HepG2 (cell line): ENCODE measurements around the gene SRCAP. TPM values are rescaled to one million over a fixed set of nuclear protein-coding genes. Genes with fewer than 3 reads are reported as not detected.

Experiments
- ARHGAP35 ChIP-seq: sonication (generic); formaldehyde crosslinking; IDR thresholded peaks from 2 replicates; pipeline ENCODE4 v1.9.0; 2022; ENCODE audit warnings: mild to moderate bottlenecking, inconsistent platforms, moderate library complexity, missing genetic modification reagents, borderline replicate concordance
- ARID3A ChIP-seq: IDR thresholded peaks from 2 replicates; pipeline ENCODE4 v1.6.1; 2012; ENCODE audit warnings: low read depth, low read length, improper control_type of control experiment
- ATF7 ChIP-seq, 2 experiments: fragments of 450-650 bp in 1 of 2; sonication (generic) in 1 of 2; formaldehyde crosslinking in 1 of 2; IDR thresholded peaks; 2 replicates each; pipeline versions ENCODE4 v1.4.0 to v1.6.1; 2016 to 2020; ENCODE audit warnings: antibody characterized with exemption in 1 of 2, mild to moderate bottlenecking in 1 of 2, missing genetic modification reagents in 1 of 2
- ATF7-NPFF ChIP-seq: sonication (generic); formaldehyde crosslinking; IDR thresholded peaks from 2 replicates; pipeline ENCODE4 v1.8.1; 2023; ENCODE audit warnings: mild to moderate bottlenecking, low read depth, missing genetic modification reagents, moderate library complexity
- CC2D1A ChIP-seq: sonication (generic); formaldehyde crosslinking; IDR thresholded peaks from 2 replicates; pipeline ENCODE4 v1.8.1; 2023; ENCODE audit warnings: mild to moderate bottlenecking, missing genetic modification reagents
- FOXK1 ChIP-seq: sonication (generic); formaldehyde crosslinking; IDR thresholded peaks from 2 replicates; pipeline ENCODE4 v1.4.0; 2020; ENCODE audit warnings: low read depth, missing genetic modification reagents, borderline replicate concordance
- HES4 ChIP-seq: sonication (generic); formaldehyde crosslinking; IDR thresholded peaks from 2 replicates; pipeline ENCODE4 v1.9.0; 2021; ENCODE audit warnings: mild to moderate bottlenecking, missing genetic modification reagents, borderline replicate concordance
- HINFP ChIP-seq: sonication (generic); formaldehyde crosslinking; IDR thresholded peaks from 2 replicates; pipeline ENCODE4 v1.4.0; 2020; ENCODE audit warnings: low read depth, mild to moderate bottlenecking, missing genetic modification reagents
- HNF1B ChIP-seq: sonication (generic); formaldehyde crosslinking; IDR thresholded peaks from 2 replicates; pipeline ENCODE4 v1.5.1; 2020; ENCODE audit warnings: mild to moderate bottlenecking, moderate library complexity, missing genetic modification reagents
- MBD4 ChIP-seq: IDR thresholded peaks from 2 replicates; pipeline ENCODE4 v1.6.1; 2012; ENCODE audit warnings: low read length, inconsistent platforms, borderline replicate concordance
- MTF2 ChIP-seq: sonication (generic); formaldehyde crosslinking; IDR thresholded peaks from 2 replicates; pipeline ENCODE4 v1.5.0; 2020; ENCODE audit warnings: missing genetic modification reagents, borderline replicate concordance
- NFE2L1 ChIP-seq: sonication (generic); formaldehyde crosslinking; IDR thresholded peaks from 2 replicates; pipeline ENCODE4 v1.4.0; 2020; ENCODE audit warnings: missing genetic modification reagents, mild to moderate bottlenecking, borderline replicate concordance
- PRMT3 ChIP-seq: sonication (generic); formaldehyde crosslinking; IDR thresholded peaks from 2 replicates; pipeline ENCODE4 v1.8.1; 2022; ENCODE audit warnings: low read depth, mild to moderate bottlenecking, moderate library complexity, missing genetic modification reagents, borderline replicate concordance
- SOX6 ChIP-seq, 2 experiments: fragments of 450-650 bp in 1 of 2; sonication (generic) in 1 of 2; formaldehyde crosslinking in 1 of 2; IDR thresholded peaks; 2 replicates each; pipeline versions ENCODE4 v1.4.0 to v1.6.1; 2017 to 2020; ENCODE audit warnings: antibody characterized with exemption in 1 of 2, mild to moderate bottlenecking in 1 of 2, missing genetic modification reagents in 1 of 2
- TOE1 ChIP-seq: sonication (generic); formaldehyde crosslinking; IDR thresholded peaks from 2 replicates; pipeline ENCODE4 v1.4.0; 2020; ENCODE audit warnings: mild to moderate bottlenecking, missing genetic modification reagents
- ZFP36L2 ChIP-seq: sonication (generic); formaldehyde crosslinking; IDR thresholded peaks from 2 replicates; pipeline ENCODE4 v1.4.0; 2020; ENCODE audit warnings: missing genetic modification reagents
- ZNF224 ChIP-seq: sonication (generic); formaldehyde crosslinking; IDR thresholded peaks from 2 replicates; pipeline ENCODE4 v1.5.0; 2020; ENCODE audit warnings: mild to moderate bottlenecking, missing genetic modification reagents
- ZNF253 ChIP-seq: sonication (generic); formaldehyde crosslinking; IDR thresholded peaks from 2 replicates; pipeline ENCODE4 v1.8.0; 2022; ENCODE audit warnings: mild to moderate bottlenecking, missing genetic modification reagents, borderline replicate concordance
- ZNF530 ChIP-seq: sonication (generic); formaldehyde crosslinking; IDR thresholded peaks from 2 replicates; pipeline ENCODE4 v1.5.0; 2020; ENCODE audit warnings: low read depth, mild to moderate bottlenecking, missing genetic modification reagents
- ZNF547 ChIP-seq: sonication (generic); formaldehyde crosslinking; IDR thresholded peaks from 2 replicates; pipeline ENCODE4 v1.5.1; 2020; ENCODE audit warnings: mild to moderate bottlenecking, missing genetic modification reagents
- ZNF556 ChIP-seq: sonication (generic); formaldehyde crosslinking; IDR thresholded peaks from 2 replicates; pipeline ENCODE4 v1.4.0; 2020; ENCODE audit warnings: mild to moderate bottlenecking, missing genetic modification reagents, borderline replicate concordance
- ZNF614 ChIP-seq: IDR thresholded peaks from 2 replicates; pipeline ENCODE4 v1.6.1; 2018; ENCODE audit warnings: missing biosample characterization, missing genetic modification reagents, inconsistent platforms, borderline replicate concordance
- ZNF619 ChIP-seq: sonication (generic); formaldehyde crosslinking; IDR thresholded peaks from 2 replicates; pipeline ENCODE4 v1.4.0; 2020; ENCODE audit warnings: mild to moderate bottlenecking, missing genetic modification reagents
- polyA plus RNA-seq, 8 experiments: library from polyadenylated mRNA; depleted of rRNA in 3 of 8; stranded (reverse) in 7 of 8; unstranded in 1 of 8; fragments of >200 nt; fragmentation: Illumina TruSeq in 4 of 8; extraction: Trizol in 4 of 8; gene quantifications; 2 replicates each; pipeline versions ENCODE4 v1.2.1 to v1.2.3, GENCODE V29; 2011 to 2016; ENCODE audit warnings: low read depth in 4 of 8, missing spikeins in 1 of 8, mixed read lengths in 1 of 8; ENCODE audit not compliant: insufficient read depth in 1 of 8
- total RNA-seq, 5 experiments: library from RNA; depleted of rRNA; stranded (reverse); fragments of >200 nt; fragmentation: Illumina TruSeq; extraction: Trizol; gene quantifications; 2 replicates each; pipeline ENCODE4 v1.2.3, GENCODE V29; 2016; ENCODE audit warnings: low read depth in 1 of 5

The SRCAP gene
- total and polyA plus RNA-seq, 2 of the 13 experiments (the other 11 are each of a cell fraction or from before 2014, with no cell fraction given), result 4.9 to 9.0 TPM

- TF ChIP-seq HINFP (CRISPR knock-in tag), result peak; percentile 66
- peak; percentile 83; the same call in 1 of the 2 replicates for TF ChIP-seq HES4 (CRISPR knock-in tag)
- TF ChIP-seq ZNF556 (CRISPR knock-in tag), result peak; percentile 43
- TF ChIP-seq ZNF619 (CRISPR knock-in tag), result 0 out of 2 replicates have a peak, but pooled peaks have one; percentile 6
- peak; percentile 78; the same call in 1 of the 2 replicates for TF ChIP-seq MTF2 (CRISPR knock-in tag)
- peak; percentile 84; the same call in 1 of the 2 replicates for TF ChIP-seq ARHGAP35 (CRISPR knock-in tag)
- peak; percentile 96 for TF ChIP-seq ZNF614
- TF ChIP-seq ATF7 (IDR thresholded peaks at IDR 0.05), result no peak
- TF ChIP-seq ATF7 (CRISPR knock-in tag; IDR thresholded peaks at IDR 0.05), result no peak
- TF ChIP-seq TOE1 (CRISPR knock-in tag), result 0 out of 2 replicates have a peak, but pooled peaks have one; percentile 6
- TF ChIP-seq PRMT3 (CRISPR knock-in tag), result no peak
- TF ChIP-seq FOXK1 (CRISPR knock-in tag), result peak; percentile 88
- TF ChIP-seq ZNF253, result peak; percentile 87
- no peak for TF ChIP-seq SOX6 (IDR thresholded peaks at IDR 0.05)
- peak; percentile 88; the same call in 1 of the 2 replicates for TF ChIP-seq SOX6 (CRISPR knock-in tag; IDR thresholded peaks at IDR 0.05)
- no peak for TF ChIP-seq NFE2L1 (CRISPR knock-in tag)
- 0 out of 2 replicates have a peak, but pooled peaks have one; percentile 15 for TF ChIP-seq ARID3A
- TF ChIP-seq ZNF530, result no peak
- peak; percentile 84 for TF ChIP-seq ATF7-NPFF (CRISPR knock-in tag)
- 0 out of 2 replicates have a peak, but pooled peaks have one; percentile 37 for TF ChIP-seq ZNF547 (CRISPR knock-in tag)
- no peak for TF ChIP-seq CC2D1A (CRISPR knock-in tag)
- no peak for TF ChIP-seq ZFP36L2 (CRISPR knock-in tag)
- TF ChIP-seq ZNF224 (CRISPR knock-in tag), result peak; percentile 94
- peak; percentile 93 for TF ChIP-seq HNF1B
- TF ChIP-seq MBD4, result no peak
Observed at GRCh38 chr16:30698139-30698815, 694 bp upstream of the SRCAP start (continued).
